GM18867 (cell line): ENCODE results near the gene PDE8B.

ENCODE experiments used
- ATAC-seq: cut with Tn5 transposase; IDR thresholded peaks from one replicate; pipeline ENCODE4 v1.9.1; 2021; ENCODE audit warnings: mild to moderate bottlenecking, moderate library complexity; ENCODE audit not compliant: unreplicated experiment

The PDE8B gene

DNA sequence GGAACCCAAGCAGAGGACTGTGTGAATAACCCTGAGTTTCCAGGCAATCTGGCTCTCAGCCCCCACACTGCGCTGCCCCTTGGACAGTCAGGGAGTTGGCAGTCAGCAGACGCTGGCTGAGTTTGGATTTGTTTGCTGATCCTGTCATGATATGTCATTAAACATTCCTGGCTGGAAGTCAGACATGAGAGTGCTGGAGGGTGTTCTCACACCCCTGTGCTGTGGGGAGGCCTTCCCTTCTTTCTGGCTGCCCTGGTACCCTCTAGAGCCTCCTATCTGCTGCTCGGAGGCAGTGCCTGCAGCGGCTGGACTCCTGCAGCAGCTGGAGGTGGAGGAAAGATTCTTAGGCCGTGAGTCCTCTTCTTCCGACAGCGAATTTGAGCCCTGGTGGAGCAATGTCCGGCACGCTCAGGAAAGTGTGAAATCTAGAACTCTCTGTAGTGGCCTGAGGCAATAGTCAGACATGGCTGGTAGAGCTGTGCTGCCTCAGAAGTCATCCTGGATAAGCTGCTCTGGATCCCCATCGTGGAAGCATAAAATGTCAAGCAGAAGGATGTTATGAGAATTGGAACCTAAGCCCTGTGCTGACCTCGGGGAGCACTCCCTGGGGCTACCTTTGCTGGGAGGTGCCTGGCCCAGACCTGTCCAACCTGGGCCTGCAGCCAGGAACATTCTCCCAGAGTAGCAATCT is 72.0 kb downstream of the PDE8B start:
- ATAC-seq, result no peak

DNA sequence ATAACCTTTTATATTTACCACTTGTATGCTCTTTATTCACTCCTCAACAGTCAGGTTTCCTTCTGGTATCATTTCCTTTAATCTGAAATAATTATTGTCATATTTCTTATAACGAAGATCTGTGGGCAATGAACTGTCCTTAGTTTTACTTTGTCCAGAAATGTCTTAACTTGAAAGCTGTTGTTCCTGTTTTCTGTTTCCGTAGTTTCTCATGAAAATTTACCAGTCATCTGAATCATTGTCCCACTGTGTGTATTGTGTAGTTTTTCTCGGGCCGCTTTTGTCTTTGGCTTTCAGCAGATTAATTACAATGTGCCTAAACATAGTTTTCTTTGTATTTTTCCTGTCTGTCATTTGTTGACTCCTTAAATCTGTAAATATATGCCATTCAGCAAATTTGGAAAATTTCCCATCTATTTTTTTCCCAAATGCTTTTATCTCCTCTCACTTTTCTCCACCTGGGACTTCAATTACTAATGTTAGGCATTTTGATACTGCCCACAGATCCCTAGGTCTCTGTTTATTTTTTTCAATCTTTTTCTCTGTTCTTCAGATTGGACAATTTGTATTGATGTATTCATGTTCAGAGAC is 74.9 kb downstream of the PDE8B start:
- no peak for ATAC-seq

DNA sequence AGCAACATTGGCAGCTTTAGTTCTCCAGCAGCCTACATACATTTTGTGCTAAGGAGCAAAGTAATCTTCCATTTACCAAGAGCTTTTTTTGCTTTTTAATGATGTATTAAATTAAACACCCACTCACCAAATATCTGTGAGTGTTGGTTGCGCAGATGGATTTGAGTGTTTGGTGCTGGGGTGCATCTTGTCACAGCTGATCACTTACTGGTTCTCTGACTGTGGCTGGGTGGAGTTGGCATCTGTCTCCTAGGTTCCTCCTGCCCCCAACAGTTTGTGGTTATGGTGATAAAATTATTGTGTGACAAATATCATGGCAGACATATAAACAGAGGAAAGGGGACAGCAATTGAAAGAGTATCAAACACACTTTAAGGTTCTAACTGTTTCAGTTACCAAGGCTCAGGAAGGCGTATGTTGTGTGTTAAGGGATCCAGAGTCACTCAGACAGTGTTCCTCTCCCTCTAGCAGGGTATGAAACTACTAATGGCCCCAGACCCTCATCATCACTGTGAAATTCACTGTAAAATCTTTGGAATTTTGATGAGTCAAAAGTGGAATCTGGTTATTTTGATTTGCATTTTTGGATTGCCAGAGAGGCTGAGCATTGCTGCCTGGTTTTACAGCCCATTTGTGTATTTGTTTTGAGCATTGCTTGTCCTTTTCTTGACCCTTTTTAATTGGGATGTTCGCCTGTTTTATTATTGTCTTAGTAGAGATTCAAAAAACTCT is 81.7 kb downstream of the PDE8B start:
- no peak for ATAC-seq

DNA sequence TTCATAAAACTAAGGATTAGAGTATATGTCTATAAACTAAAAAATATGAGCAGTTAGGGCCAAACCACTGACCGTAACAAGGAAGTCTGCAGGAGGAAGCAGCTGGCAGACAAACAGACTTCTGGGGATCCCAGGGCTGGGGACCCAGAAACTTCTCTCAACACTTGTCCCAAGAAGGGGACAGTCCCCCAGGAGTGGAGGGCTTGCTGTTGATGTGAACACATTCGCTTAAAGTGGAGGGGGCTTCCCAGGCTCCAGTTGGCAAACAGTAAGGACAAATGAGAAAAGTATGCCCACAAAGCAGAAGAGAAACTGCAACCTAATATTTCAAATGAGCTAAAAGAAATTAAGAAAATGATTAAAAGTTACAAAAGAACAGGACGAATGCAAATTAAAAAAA is 83.7 kb downstream of the PDE8B start:
- ATAC-seq, result no peak

DNA sequence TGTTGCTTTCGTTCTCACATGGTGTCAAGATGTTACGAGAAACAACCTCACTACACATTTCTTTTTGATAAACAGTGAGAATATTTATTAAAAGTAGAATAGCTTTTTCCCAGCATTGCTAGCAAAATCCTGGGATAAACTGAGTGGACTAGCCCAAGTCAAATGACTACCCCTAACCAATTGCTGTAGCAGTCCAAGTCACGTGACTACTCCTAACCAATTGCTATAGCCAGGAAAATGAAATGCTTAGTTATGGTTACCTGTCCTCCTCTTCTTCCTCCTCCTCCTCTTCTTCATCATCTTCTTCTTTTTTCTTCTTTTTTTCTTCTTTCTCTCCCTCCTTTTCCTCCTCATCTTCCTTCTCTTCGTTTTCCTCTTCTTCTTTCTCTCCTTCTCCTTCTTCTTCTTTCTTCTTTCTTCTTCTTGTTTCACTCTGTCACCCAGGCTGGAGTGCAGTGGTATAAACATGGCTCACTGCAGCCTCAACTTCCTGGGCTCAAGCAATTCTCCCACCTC is 85.4 kb downstream of the PDE8B start:
- no peak for ATAC-seq

DNA sequence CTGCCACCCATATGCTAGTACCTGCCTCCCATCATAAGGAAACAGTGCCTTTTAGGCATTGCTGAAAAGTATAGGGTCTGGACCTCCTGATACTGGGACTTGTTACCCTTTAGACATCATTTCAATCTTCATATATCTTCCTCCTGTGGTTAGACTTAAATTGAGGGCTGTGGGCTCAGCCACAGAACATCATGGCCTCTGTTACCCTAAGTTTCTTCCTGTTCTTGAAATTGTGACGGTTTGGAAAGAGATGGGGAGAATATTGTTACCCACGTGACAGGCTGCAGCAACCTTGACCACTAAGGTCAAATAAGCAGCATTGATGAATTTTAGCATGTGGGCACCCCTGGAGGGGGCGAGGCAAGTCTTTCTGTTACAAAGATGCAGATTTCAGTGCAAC is 87.7 kb downstream of the PDE8B start:
- ATAC-seq, result no peak

DNA sequence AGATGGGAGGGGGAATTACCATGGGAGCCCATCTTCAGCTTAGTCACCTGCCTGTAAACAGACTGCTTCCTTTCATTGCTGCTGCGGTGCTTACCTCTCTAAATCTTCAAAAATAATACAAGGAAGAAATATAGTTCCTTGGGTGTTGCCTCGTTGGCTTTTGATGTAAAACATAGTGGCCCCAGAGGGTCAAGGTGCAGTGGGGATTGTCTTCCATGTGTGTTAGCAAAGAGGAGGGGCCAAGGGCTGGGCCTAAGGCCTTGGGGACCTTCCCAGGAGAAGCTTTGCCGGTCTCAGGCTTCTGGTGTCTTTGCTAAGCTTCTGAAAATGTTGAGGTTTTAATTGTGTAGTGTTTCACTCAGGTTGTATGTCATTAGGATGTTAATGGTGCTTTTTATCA is 90.0 kb downstream of the PDE8B start:
- ATAC-seq, result no peak

DNA sequence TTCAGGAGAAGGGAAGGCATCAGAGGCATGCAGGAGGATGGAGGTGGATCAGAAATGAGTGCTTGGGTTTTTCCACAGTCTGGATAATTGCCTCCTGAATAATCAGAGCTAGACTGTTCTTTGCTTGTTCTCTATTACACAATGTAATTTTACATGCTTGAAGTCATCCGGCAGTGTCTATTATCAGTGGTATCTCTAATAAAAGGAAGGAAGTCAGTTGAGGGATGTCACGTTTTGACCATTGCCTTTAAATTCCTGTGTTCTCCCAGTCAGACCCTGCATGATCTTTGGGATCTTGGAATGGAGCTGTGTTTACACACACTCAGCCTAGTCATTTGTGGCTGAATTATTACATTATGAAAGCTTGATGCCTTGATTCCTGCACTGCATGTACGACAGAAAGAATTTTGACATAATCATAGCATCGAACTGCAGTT is 91.0 kb downstream of the PDE8B start:
- no peak for ATAC-seq

DNA sequence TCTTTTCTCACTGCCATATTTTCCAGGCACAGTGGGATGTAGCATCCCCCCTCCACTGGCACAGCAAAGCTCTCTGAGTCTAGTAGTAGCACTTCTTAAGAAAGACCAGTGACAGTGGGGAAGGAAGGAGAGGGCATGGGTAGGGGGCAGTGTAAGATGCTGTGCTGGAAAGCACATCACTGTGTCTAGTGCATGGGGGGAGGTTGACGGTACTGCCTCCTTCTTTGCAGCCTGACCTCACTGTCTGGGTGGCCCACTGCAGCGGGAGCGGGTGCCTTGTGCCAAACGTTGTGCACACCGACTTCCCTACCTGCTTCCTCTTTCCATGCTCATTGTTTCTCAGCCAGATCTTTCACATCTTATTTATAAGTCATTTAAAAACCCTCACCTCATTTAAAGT is 91.8 kb downstream of the PDE8B start:
- no peak for ATAC-seq

DNA sequence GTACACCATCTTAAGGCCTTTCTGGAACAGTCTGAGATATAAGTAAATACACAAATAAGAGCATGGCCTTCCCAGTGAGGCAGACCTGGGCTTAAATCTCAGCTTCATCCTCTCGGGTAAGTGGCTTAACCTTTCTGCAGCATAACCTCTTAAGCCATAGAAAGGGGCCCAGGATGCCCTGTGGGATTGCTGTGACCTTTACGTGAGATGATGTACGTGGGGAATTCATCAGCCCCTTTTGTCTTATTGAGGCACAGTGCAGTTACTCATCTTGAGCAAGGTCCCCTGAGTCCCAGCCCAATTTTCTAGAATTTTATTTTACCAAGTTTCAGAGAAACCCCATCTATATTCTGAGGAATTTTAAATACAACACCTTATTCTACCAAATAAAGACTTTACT is 92.2 kb downstream of the PDE8B start:
- no peak for ATAC-seq

DNA sequence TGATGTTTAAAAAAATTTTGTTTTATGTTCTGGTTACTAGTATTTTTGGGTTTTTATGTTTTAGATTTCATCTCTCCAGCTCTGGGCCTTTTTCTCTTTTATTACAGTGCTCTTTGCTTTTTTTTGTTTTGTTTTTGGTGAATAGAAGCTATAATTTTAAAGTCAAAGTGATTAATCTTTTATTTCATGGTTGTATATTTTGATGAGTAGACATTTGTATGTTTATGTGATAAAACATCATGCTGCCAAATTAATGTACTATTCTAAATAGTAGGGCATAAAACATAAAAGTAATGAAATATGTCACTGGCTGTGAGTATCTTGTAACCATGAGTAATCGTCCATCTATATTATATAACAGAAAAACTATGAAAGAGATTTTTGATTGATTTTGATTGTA is 93.9 kb downstream of the PDE8B start:
- ATAC-seq, result no peak

DNA sequence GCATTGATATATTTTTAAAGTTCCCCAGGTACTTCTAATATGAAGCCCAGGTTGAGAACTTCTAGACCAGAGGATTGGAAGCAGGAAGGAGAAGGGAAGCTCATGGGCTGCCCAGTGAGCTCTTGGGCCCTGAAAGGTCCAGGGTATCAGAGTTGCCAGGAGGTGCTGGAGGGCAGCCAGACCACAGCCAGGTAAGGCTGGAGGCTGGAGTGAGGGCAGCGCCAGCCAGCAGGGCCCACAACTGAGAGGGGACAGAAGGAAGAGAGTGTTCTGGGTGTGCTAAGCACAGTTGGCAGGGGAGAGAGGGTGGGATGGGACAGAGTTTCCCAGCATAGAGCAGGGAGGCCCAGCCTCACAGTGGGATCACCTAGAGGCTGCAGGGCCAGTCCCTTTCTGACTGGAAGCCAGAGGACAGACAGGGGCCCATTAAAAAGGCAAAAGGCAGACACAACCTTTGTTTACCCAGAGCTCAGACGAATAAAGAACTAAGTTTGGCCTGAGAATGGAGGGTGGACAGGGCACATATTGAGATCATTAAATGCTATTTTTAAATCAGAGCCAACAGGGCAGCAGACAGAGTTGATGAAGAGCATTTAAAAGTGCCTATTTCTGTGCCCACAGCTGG is 94.9 kb downstream of the PDE8B start:
- ATAC-seq, result no peak

DNA sequence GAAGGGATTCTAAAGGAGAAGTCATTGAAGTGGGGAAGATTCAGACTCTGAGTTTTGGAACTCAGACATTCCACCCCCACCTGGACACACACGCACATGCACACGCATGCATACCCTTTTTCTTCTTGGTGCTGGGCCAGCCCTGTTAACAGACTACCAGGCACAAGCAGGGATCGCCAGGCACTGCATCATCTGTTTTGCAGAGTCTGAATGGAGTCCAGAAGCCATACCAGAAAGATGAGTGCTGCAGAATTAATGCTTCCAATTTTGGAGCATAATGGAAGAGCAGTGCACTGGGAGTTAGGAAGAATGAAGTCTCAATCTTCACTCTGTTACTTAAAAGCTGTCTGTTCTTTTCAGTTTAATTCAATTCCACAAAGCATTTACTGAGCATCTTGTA is 95.5 kb downstream of the PDE8B start:
- ATAC-seq, result no peak

DNA sequence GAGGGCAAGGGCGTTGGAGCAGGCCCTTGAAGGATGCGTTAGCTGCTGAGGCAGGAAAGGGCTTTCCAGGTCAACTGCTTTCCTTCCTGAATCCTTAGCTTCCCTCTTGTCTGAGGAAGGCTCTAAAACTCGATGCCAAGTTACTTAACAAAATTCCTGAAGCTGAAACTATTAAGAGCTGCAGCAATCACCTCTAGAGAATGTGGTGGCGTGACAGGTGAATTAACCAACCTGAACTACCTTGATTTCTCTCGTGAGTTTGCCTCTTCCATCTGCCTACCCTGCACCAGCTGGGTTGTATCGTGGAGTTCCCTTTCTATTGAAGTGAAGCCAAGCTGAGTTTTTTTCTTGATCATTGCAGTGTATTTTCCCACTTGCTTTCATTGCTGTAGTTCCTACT is 96.1 kb downstream of the PDE8B start:
- no peak for ATAC-seq

DNA sequence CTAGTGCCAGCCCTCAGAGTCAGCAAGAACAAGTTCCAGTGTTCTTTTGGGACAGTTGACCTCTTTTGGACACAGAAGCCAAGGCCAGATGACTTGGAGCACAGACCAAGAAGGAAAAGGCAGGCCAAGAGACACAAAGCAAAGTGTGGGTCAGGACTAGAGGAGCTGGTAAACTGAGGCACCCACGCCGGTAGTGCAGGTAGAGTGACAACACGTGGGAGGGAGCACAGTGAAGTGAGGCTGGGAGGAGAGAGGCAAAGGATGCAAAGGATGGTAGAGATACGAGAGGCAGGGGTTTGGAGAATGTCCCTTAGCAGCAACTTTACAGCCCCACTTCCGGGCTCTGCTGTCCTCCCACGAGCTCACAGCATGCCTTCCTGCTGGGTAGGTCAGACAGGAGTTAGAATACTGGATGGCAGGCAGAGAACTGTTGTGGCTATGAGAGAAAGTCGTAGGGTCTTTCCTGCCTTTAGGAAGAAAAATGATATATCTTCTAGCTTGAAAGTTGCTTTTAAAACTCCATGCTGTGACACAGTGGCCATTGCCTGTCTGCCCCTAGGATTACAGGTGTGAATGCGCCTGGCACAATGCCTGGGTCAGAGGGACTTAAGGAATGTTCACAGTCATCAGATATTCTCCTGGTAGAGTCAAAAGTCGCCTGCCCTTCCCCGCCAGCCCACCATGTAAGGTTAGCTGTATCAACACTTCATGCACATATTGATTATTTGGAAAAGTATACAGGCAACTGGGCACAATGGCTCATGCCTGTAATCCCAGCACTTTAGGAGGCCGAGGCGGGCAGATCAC is 97.9 kb downstream of the PDE8B start:
- no peak for ATAC-seq

DNA sequence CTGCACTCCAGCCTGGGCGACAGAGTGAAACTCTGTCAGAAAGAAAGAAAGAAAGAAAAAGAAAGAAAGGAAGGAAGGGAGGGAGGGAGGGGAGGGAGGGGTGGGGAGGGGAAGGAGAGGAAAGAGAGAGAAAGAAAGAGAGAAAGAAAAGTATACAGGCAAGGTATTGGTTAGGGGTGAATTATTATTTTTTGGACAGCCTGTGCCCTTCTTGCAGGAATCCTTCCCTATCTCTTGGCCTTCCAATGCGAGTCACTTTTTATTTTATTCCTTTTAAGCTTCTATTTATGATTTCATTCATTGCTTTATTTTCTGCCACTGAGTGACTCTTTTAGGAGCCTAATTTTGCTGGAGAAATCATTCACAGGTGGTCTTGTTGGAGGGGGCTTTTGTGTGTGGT is 98.7 kb downstream of the PDE8B start:
- no peak for ATAC-seq

DNA sequence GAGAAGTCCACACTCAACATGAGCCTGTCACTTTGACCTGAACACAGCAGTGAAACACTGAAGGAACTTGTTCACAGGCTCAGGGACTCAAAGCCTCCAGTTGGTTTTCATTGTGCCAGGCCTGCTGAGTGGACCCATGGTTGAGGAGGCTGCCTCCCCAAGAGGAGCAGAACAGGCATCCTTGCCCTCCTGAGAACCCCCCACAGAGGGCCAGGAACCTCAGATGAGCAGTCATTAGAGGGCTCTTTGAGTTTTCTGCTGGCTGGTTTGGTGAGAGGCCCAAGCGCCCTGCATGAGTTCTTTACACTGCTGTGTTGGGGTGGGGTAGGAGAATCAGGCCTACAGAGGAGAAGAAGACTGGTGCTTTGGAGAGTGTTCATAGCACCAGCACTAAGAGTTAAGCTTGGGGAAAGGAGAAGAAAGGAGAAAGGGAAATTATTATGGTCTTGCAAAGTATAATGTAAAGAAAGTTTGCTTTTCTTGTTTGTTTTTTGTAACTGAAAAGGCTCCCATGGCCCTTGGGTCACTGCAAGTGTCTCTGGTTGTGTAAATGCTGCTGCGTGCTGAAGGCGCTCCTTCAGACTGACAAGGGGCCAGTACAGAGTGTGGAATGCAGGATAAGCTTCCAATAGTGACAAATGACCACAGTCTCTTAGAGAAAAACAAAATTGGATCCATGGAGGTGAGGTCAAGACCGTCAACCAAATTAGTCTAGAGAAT is 100.2 kb downstream of the PDE8B start:
- no peak for ATAC-seq

DNA sequence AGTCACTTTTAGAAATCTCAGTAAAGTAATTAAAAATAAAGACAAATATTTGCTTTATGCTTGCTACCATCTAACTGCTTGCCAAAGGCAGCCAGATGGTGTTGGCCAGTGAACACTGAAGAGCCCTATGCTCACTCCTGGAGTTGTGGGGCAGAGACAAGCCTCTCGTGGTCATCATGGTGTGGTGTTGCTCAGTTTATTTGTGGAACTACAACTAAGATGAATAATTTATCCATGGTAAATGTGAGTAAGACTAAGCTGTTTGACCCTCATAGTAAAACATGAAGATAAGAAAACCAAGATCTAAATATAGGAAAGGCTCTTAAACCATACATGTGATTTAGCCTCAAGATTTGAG is 100.7 kb downstream of the PDE8B start:
- ATAC-seq, result no peak

DNA sequence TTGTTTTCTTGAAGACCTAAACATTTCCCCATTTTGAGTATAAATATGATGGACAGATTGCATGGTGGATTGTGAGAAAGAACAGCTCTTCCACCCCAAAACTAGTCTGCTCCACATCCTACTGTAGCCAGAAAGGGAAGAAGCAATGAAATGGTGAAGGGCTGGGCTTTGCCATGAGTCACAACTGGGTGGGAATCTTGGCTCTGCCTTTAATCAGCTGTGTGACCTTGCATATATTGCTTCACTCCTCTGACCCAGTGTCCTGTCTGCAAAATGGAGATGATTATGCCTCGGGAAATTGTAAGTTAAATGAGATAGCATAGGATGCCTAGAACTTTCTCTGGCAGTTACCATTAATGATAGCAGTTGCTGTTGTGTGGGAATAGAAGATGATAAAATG is 101.9 kb downstream of the PDE8B start:
- no peak for ATAC-seq
